Mesodermal cell (in vitro differentiated cells): ENCODE results near the gene EFCAB6.

Experiments
- H3K27ac ChIP-seq: 2 replicates; pipeline ENCODE4 v1.7.0; 2013; ENCODE audit warnings: mild to moderate bottlenecking, low read depth, low read length, moderate library complexity; ENCODE audit not compliant: severe bottlenecking
- H3K36me3 ChIP-seq: 2 replicates; pipeline ENCODE4 v1.7.1; 2013; ENCODE audit warnings: mild to moderate bottlenecking, low read length, moderate library complexity; ENCODE audit not compliant: control insufficient read depth, insufficient read depth
- H3K4me1 ChIP-seq: one replicate; pipeline ENCODE4 v1.7.1; 2013; ENCODE audit warnings: mild to moderate bottlenecking, low read length; ENCODE audit not compliant: insufficient read depth, control insufficient read depth, poor library complexity, severe bottlenecking
- H3K4me3 ChIP-seq: 2 replicates; pipeline ENCODE4 v1.7.0; 2013; ENCODE audit warnings: low read length, control low read depth, mild to moderate bottlenecking; ENCODE audit not compliant: insufficient read depth, poor library complexity, severe bottlenecking; ENCODE audit errors: extremely low read depth
- H3K9me3 ChIP-seq: 2 replicates; pipeline ENCODE4 v1.7.1; 2013; ENCODE audit warnings: mild to moderate bottlenecking, low read length, moderate library complexity; ENCODE audit not compliant: control insufficient read depth
- WGBS, 2 experiments: methylation state at CpG; one replicate each; pipeline ENCODE4 v1.1.5; 2013; ENCODE audit warnings: missing lambda C conversion rate in 2 of 2; ENCODE audit not compliant: insufficient coverage in 2 of 2; 5-methylcytosine and 5-hydroxymethylcytosine counted together

EFCAB6 gene

GRCh38 chr22:43828725-43828997 lies 16.6 kb upstream of the EFCAB6 start:
- no peaks in the 10 kb centered on the region for H3K9me3 ChIP-seq
- WGBS, 2 experiments = 85 to 96% methylated on average over 4 to 6 of the region's 6 CpGs
- H3K4me3 ChIP-seq = no peak overlapping the region
- peaks cover 4% of the 10 kb centered on the region for H3K4me1 ChIP-seq
- H3K27ac ChIP-seq = no peak overlapping the region
- H3K36me3 ChIP-seq = peaks cover 8% of the 10 kb centered on the region

GRCh38 chr22:43827926-43828724 lies 16.0 kb upstream of the EFCAB6 start:
- H3K9me3 ChIP-seq = no peaks in the 10 kb centered on the region
- no peak overlapping the region for H3K27ac ChIP-seq
- WGBS, 2 experiments = 91 to 97% methylated on average over 14 to 16 of the region's 16 CpGs
- no peak overlapping the region for H3K4me3 ChIP-seq
- peaks cover 8% of the 10 kb centered on the region for H3K36me3 ChIP-seq
- H3K4me1 ChIP-seq = peaks cover 4% of the 10 kb centered on the region

GRCh38 chr22:43827003-43827735 lies 15.1 kb upstream of the EFCAB6 start:
- no peaks in the 10 kb centered on the region for H3K9me3 ChIP-seq
- peaks cover 8% of the 10 kb centered on the region for H3K36me3 ChIP-seq
- peak overlapping the region; percentile 51 for H3K27ac ChIP-seq
- peaks cover 4% of the 10 kb centered on the region for H3K4me1 ChIP-seq
- WGBS, 2 experiments = 90 to 91% methylated on average over 10 of the region's 13 CpGs
- no peak overlapping the region for H3K4me3 ChIP-seq

GRCh38 chr22:43826142-43827002 lies 14.3 kb upstream of the EFCAB6 start:
- Histone ChIP-seq H3K36me3 (peaks cover 3% of the 10 kb centered on the region), H3K4me1 (peaks cover 4% of the 10 kb centered on the region)
- 79 to 80% methylated on average over 10 to 13 of the region's 16 CpGs for WGBS, 2 experiments

GRCh38 chr22:43825651-43826050 lies 13.5 kb upstream of the EFCAB6 start:
- Histone ChIP-seq H3K36me3 (peaks cover under 1% of the 10 kb centered on the region), H3K4me1 (peaks cover 4% of the 10 kb centered on the region), H3K9me3 (no peaks in the 10 kb centered on the region), H3K27ac (no peak overlapping the region), H3K4me3 (no peak overlapping the region)
- WGBS, 2 experiments = 94 to 97% methylated on average over 8 to 9 of the region's 11 CpGs

More at GRCh38 chr22:43826142-43827002, 14.3 kb upstream of the EFCAB6 start:
- Histone ChIP-seq H3K4me3 (no peak overlapping the region), H3K27ac (peak overlapping the region; percentile 51), H3K9me3 (no peaks in the 10 kb centered on the region)

- 89 to 90% methylated on average over 21 to 26 of the region's 26 CpGs for WGBS, 2 experiments
- Histone ChIP-seq H3K36me3 (no peaks in the 10 kb centered on the region), H3K4me1 (peaks cover 4% of the 10 kb centered on the region), H3K4me3 (no peak overlapping the region), H3K27ac (no peak overlapping the region), H3K9me3 (no peaks in the 10 kb centered on the region)
Observed at GRCh38 chr22:43824724-43825420, 12.8 kb upstream of the EFCAB6 start.

GRCh38 chr22:43823911-43824665 lies 12.0 kb upstream of the EFCAB6 start:
- Histone ChIP-seq H3K27ac (no peak overlapping the region), H3K9me3 (no peaks in the 10 kb centered on the region), H3K36me3 (no peaks in the 10 kb centered on the region), H3K4me3 (no peak overlapping the region), H3K4me1 (peaks cover 4% of the 10 kb centered on the region)
- WGBS, 2 experiments = 85 to 86% methylated on average over 10 to 15 of the region's 17 CpGs

- Histone ChIP-seq H3K27ac (no peak overlapping the region), H3K9me3 (no peaks in the 10 kb centered on the region)
- 77 to 85% methylated on average over 12 to 13 of the region's 13 CpGs for WGBS, 2 experiments
Observed at GRCh38 chr22:43823353-43823908, 11.3 kb upstream of the EFCAB6 start.

GRCh38 chr22:43821606-43822425 lies 9.7 kb upstream of the EFCAB6 start:
- H3K4me3 ChIP-seq = no peak overlapping the region

More at GRCh38 chr22:43823353-43823908, 11.3 kb upstream of the EFCAB6 start:
- Histone ChIP-seq H3K36me3 (no peaks in the 10 kb centered on the region), H3K4me3 (no peak overlapping the region), H3K4me1 (peaks cover 4% of the 10 kb centered on the region)

More at GRCh38 chr22:43821606-43822425, 9.7 kb upstream of the EFCAB6 start:
- H3K9me3 ChIP-seq = no peaks in the 10 kb centered on the region
- H3K36me3 ChIP-seq = no peaks in the 10 kb centered on the region
- no peak overlapping the region for H3K27ac ChIP-seq
- WGBS, 2 experiments = 88 to 89% methylated on average over 19 to 20 of the region's 22 CpGs
- H3K4me1 ChIP-seq = peaks cover 2% of the 10 kb centered on the region
